Muscle layer of duodenum (tissue), 2 donors: ENCODE measurements around the gene TSPAN9.

Experiments
- H3K27ac ChIP-seq: one replicate; pipeline ENCODE4 v1.7.0; 2013; ENCODE audit warnings: mild to moderate bottlenecking, low read length
- H3K27me3 ChIP-seq: one replicate; pipeline ENCODE4 v1.7.0; 2013; ENCODE audit warnings: low read depth, mild to moderate bottlenecking, control low read depth, low read length
- H3K36me3 ChIP-seq, 2 donors: one replicate each; pipeline ENCODE4 v1.7.0; 2013; ENCODE audit warnings: low read length in 2 of 2, control low read depth in 1 of 2, mild to moderate bottlenecking in 1 of 2; ENCODE audit not compliant: insufficient read depth in 2 of 2, control insufficient read depth in 1 of 2
- H3K4me1 ChIP-seq, 2 donors: one replicate each; pipeline ENCODE4 v1.7.0; 2013; ENCODE audit warnings: low read length in 2 of 2, mild to moderate bottlenecking in 2 of 2, control low read depth in 1 of 2, moderate library complexity in 1 of 2; ENCODE audit not compliant: insufficient read depth in 2 of 2, control insufficient read depth in 1 of 2
- H3K4me3 ChIP-seq, 2 donors: one replicate each; pipeline ENCODE4 v1.7.0; 2013; ENCODE audit warnings: low read length in 2 of 2, low read depth in 1 of 2, mild to moderate bottlenecking in 1 of 2
- H3K9me3 ChIP-seq, 2 donors: one replicate each; pipeline ENCODE4 v1.7.0; 2013; ENCODE audit warnings: low read length in 2 of 2, control low read depth in 1 of 2, mild to moderate bottlenecking in 1 of 2; ENCODE audit not compliant: control insufficient read depth in 1 of 2
- donor health status: healthy.

The TSPAN9 gene

DNA sequence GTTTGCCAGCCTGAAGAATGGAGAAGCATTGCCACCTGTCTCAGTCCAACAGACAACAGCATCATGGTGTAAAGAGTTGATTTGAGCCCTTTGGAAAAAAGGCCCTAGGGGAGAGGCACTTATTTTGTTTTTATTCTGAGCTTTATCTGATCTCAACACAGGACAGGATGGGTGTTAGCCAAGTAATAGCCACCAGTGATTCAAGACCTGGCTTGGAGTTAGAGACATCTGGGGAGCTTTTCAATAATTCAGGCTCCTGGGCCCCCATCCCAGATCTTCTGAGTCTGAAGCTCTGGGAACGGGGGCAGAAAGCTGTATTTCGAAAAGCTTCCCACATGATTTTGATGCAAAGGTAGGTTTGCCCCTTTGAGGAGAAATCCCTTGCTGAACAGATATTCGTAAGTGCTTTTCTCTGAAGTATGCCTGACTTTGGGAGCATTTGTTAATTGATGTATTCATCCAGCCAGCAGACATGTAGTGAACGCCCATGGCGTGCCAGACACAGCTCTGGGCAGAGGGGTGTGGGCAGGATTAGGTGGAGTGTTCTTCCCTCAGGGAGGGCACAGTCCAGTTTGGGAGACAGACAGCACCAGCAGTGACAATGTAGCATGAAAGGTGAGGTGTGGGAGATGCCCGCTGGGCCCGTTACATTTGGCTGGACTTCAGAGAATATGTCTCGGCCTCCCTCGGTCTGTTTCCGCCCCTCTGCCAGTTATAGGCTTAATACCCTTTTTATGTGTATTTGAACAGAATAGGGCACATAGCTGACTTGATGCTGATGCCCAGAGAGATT lies 72.5 kb downstream of the TSPAN9 start:
- no peak overlapping the region for H3K27ac ChIP-seq
- peaks cover 6 to 43% of the 10 kb centered on the region in 2 donors for H3K4me1 ChIP-seq
- H3K4me3 ChIP-seq, result no peak overlapping the region
- H3K9me3 ChIP-seq, result no peaks in the 10 kb centered on the region
- no peaks in the 10 kb centered on the region for H3K27me3 ChIP-seq
- H3K36me3 ChIP-seq, result peaks cover 0 to 3% of the 10 kb centered on the region in 2 donors

DNA sequence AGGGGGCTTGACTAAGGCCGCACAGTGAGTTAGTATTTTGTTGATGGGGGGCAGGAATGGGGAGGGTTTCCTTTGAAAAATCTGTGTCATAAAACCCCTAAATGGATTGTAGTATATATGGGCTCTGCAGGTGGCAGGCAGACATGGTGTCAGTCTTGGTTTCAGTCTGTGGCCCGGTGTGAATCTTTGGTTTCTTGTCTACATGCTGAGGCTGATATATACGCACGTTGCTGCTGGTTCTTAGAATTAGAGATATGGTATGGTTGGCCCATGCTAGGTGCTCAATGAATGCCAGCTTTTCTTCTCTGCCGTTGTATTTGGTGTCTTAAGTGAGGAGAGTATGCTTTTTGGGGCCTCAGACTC lies 73.1 kb downstream of the TSPAN9 start:
- Histone ChIP-seq H3K4me1 (peaks cover 6 to 43% of the 10 kb centered on the region in 2 donors), H3K27me3 (no peaks in the 10 kb centered on the region), H3K9me3 (no peaks in the 10 kb centered on the region), H3K36me3 (peaks cover 0 to 3% of the 10 kb centered on the region in 2 donors), H3K4me3 (no peak overlapping the region), H3K27ac (no peak overlapping the region)

DNA sequence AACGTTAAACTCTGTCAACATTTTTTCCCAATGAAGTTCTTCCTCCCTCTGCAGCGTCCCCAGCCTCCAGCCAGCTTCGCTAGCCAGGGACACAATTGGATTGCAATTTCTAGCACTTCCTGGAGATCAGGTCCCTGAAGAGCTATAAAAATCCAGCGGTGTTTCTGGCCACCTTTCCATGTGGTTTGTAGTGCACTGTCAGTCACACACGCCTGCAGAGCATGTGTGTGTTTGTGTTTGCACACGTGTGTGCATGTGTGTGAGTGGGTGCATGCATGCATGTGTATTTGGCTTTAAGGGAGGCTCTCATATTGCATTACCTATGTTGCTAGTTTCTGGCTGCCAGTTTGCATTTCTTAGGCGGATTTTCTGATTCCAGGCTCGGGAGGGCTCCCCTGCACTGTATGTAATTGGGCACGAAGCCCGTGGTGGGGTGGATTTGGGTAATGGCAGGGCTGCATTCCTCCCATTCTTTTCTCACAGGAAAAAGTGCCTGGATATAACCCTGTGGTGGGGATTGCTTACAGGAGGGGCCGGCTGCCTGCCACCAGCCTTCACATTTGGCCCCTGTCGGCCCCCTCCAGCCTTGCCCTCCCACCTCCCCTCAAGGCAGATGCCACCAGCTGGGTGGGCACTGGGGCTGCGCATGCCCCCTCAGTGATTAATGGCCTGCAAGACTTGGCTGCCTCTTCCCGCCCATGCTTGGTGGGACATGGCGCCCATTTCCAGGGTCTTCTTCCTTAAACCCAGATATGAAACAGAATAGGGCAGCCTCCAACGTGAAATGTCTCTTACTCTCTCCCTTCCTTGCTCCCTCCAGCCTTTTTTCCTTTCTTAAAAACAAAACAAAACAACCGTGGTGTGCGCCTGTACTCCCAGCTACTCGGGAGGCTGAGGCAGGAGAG lies 74.0 kb downstream of the TSPAN9 start:
- Histone ChIP-seq H3K27me3 (no peaks in the 10 kb centered on the region), H3K27ac (no peak overlapping the region), H3K4me3 (no peak overlapping the region), H3K4me1 (peaks cover 6 to 43% of the 10 kb centered on the region in 2 donors), H3K36me3 (peaks cover 0 to 3% of the 10 kb centered on the region in 2 donors), H3K9me3 (no peaks in the 10 kb centered on the region)

DNA sequence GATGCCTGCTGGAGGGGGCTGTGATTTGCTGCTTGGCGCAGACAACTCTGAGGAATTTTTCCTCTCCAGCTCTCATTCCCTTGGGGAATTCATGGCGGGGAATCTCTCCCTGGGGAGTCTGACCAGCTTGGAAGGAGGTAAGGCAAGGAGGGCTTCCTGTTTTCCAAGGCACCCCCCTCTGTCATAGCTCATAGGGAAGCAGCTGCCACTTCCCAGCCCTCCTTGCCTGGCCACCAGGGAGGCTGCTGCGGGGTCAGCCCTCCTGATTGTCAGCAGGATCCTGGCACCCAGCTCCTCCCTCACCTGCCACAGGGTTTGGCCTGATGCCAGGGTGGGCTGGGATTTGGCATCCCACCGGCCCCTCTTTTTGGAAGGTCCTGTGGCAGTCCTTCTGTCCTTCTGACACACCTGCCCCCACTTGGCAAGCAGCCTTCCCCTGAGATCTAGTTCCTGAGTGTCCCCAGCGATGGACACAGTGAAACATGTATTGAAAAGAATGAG lies 74.9 kb downstream of the TSPAN9 start:
- Histone ChIP-seq H3K27me3 (no peaks in the 10 kb centered on the region), H3K36me3 (peaks cover 0 to 3% of the 10 kb centered on the region in 2 donors), H3K4me1 (peaks cover 6 to 43% of the 10 kb centered on the region in 2 donors), H3K9me3 (no peaks in the 10 kb centered on the region), H3K27ac (no peak overlapping the region), H3K4me3 (no peak overlapping the region)

DNA sequence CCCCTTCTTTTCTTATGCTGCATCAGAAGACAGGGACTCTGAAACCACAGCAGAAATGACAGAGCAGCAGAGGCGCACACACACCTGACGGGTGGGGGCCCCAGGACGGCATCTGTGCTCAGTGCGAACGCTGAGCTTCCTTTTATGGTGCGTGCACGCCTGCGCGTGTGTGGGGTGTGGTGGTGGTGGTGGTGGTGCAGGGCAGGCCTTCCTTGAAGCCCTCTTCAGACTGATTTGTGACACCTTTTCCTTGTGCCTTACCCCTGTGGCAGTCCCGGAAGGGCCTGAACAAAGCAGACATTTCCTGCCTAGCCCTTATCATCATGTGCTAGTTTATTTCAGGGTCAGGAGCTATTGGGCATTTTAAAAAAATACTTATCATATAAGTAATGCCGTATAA lies 75.7 kb downstream of the TSPAN9 start:
- peaks cover 6 to 43% of the 10 kb centered on the region in 2 donors for H3K4me1 ChIP-seq
- no peaks in the 10 kb centered on the region for H3K36me3 ChIP-seq
- no peak overlapping the region for H3K27ac ChIP-seq
- no peaks in the 10 kb centered on the region for H3K27me3 ChIP-seq
- no peak overlapping the region for H3K4me3 ChIP-seq
- no peaks in the 10 kb centered on the region for H3K9me3 ChIP-seq

DNA sequence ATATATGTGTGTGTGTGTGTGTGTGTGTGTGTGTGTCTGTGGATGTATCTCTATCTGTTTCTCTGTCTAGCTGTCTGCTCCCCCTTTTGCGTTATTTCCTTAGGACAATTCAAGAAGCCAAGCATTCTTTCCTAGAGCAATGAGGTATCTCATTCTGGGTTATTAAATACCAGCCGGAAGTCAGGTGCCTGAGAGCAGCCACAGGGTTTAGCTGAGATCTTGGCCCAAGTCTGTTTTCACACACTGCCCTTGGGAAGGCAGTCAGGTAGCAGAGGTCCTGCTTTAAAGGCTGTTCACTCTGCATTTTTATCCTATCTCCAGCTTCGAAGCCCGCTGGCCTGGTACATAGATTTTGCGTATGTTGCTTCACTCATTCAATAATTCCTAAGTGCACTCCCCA lies 76.8 kb downstream of the TSPAN9 start:
- no peaks in the 10 kb centered on the region for H3K9me3 ChIP-seq
- H3K36me3 ChIP-seq, result no peaks in the 10 kb centered on the region
- H3K27me3 ChIP-seq, result no peaks in the 10 kb centered on the region
- no peak overlapping the region for H3K27ac ChIP-seq
- H3K4me3 ChIP-seq, result no peak overlapping the region
- peaks cover 6 to 39% of the 10 kb centered on the region in 2 donors for H3K4me1 ChIP-seq

DNA sequence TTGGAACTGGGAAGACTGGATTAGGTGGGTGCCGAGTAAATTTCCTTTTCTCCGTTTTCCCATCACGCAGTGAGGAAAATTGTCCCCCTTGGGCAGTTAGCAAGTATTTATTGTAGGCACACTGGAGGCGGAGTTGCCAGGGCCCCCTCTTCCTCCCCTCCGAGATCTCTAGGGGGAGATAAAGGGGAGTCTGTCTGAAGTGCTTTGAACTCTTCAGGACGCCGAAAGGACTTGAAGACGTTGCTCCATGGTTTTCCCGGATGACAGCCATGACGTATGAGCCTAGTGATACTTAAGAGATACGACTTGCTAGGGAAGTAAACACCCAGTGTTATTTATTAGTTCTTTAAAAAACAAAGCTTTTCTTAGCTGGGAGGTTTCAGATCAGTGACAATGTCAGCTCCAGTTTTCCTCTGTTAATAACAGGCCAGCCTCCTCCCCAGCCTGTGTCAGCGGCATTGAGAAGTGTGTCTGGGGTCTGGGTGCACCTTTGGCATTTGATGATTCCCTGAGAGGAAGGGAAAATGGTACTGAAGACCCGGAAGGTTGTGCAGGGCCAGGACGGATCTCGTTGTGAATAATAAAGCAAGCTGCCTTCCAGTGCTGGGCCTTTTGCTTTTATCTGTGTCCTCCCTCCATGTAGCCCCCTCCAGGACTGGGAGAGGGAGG lies 78.7 kb downstream of the TSPAN9 start:
- no peak overlapping the region for H3K27ac ChIP-seq
- no peaks in the 10 kb centered on the region for H3K36me3 ChIP-seq
- H3K9me3 ChIP-seq, result no peaks in the 10 kb centered on the region
- H3K4me3 ChIP-seq, result no peak overlapping the region
- H3K4me1 ChIP-seq, result peaks cover 4 to 25% of the 10 kb centered on the region in 2 donors
- no peaks in the 10 kb centered on the region for H3K27me3 ChIP-seq

DNA sequence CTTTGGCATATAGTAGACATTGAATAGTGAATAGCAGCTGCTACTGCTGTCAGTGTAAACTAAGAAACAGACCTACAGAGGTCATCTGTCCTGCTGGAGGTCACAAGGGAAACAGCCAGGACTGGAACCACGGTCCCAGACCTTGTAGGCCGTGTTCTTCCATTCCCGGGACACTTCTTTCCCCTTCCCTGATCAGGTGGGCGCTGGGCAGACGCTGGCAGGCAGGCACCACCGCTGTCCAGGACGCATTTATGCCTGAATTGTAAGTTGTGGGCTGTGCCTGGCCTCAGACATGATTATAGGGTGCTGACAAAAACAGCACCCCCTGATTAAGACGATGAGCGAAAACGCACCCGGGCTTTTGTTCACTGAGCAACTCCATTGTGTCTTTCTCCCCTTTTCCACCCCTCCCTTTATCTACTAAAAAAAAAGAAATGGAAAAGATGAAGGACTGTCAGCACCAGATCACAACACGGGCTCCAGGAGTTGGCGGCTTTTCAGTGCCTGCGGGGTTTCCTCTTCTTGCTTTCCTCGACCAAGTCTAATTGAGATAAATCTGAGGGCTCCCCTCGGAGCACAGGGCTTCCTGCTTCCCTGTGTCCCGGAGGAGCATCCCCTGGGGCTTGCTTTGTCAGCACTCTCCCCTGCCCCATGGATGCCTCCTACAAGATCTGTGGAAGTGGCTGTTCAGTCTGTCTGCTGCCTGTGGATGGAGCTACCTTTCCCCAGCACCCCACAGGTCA lies 80.6 kb downstream of the TSPAN9 start:
- Histone ChIP-seq H3K27me3 (no peaks in the 10 kb centered on the region), H3K27ac (no peak overlapping the region), H3K4me3 (no peak overlapping the region), H3K4me1 (peaks cover 0 to 12% of the 10 kb centered on the region in 2 donors), H3K36me3 (no peaks in the 10 kb centered on the region), H3K9me3 (no peaks in the 10 kb centered on the region)

DNA sequence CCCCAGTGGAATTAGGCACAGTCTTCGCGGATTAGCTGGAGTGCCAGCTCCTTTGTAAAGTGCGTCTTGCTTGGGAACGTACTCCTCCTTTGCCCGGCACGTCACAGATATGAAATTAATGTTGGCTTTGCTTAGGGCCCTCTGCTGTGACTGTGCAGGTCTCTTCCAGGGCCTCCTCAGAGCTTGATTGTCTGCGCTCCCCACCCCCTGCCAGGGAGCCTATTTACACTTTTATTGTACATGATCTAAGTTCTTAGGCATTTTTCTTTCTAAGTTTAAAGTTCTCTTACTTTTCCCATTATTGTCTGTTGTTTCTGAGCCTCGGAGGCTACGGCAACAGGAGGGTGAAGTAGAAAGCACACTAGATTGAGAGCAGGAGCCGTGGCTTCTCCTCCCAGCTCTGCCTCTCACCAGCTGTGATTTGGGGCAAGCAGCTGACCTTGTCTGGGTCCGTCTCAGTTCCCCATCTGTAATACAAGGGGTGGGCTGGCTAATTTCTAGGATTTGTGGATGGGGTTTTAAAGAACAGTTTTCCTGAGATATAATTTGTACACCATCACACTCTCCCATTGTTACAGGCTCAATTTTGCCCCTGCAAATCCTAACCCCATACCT lies 81.8 kb downstream of the TSPAN9 start:
- no peaks in the 10 kb centered on the region for H3K27me3 ChIP-seq
- H3K4me3 ChIP-seq, result no peak overlapping the region
- H3K27ac ChIP-seq, result peak overlapping the region; percentile 23
- H3K9me3 ChIP-seq, result no peaks in the 10 kb centered on the region
- no peaks in the 10 kb centered on the region for H3K36me3 ChIP-seq
- H3K4me1 ChIP-seq, result peaks cover 0 to 12% of the 10 kb centered on the region in 2 donors

DNA sequence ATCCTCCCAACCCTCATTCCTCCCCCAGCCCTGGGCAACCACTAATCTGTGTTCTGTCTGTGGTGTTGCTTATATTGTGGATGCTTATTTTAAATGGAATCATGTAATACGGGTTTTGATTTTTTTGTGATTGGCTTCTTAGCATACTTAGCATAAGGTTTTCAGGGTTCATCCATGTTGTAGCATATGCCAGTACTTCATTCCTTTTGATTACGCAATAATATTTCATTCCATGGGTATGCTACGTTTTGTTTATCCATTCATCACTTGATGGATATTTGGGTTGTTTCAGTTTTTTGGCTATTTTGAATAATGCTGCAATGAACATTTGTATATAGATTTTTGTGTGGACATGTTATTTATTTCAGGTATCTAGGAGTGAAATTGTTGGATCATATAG lies 82.9 kb downstream of the TSPAN9 start:
- Histone ChIP-seq H3K27me3 (no peaks in the 10 kb centered on the region), H3K4me1 (peaks cover 0 to 12% of the 10 kb centered on the region in 2 donors), H3K27ac (no peak overlapping the region), H3K36me3 (no peaks in the 10 kb centered on the region), H3K4me3 (no peak overlapping the region), H3K9me3 (no peaks in the 10 kb centered on the region)
